Breast epithelium (tissue), 3 donors: ENCODE measurements around the gene ANLN.

Experiments used
- CTCF ChIP-seq, 3 donors: fragments of 450-650 bp; IDR thresholded peaks; one replicate each; pipeline ENCODE4 v1.5.1; 2016 to 2017; ENCODE audit warnings: antibody characterized with exemption in 3 of 3, mild to moderate bottlenecking in 3 of 3, moderate library complexity in 3 of 3
- POLR2A ChIP-seq: fragments of 450-650 bp; IDR thresholded peaks from one replicate; pipeline ENCODE4 v1.6.1; 2016; ENCODE audit warnings: antibody characterized with exemption, mild to moderate bottlenecking, moderate library complexity
- POLR2AphosphoS5 ChIP-seq, 3 donors: sonication (generic); formaldehyde crosslinking; IDR thresholded peaks; one replicate each; pipeline ENCODE4 v1.6.1; 2017; ENCODE audit warnings: antibody characterized with exemption in 3 of 3

- TF ChIP-seq CTCF (IDR thresholded peaks at IDR 0.05) (no peak), POLR2A (no peak), POLR2AphosphoS5 (IDR thresholded peaks at IDR 0.05) (no peak)
Observed at GRCh38 chr7:36361227-36361626, 28.4 kb upstream of the ANLN start.
